SK-N-SH (cell line): Measurements from ENCODE around the gene SIDT1. TPM values are rescaled to one million over a fixed set of nuclear protein-coding genes. Genes with fewer than 3 reads are reported as not detected.
A peak's percentile ranks its signal among the peaks of the same experiment; 100 is the strongest.

Experiments used
- CTCF ChIA-PET: fragments of 300-600, 350-600 bp; formaldehyde crosslinking; extraction: SDS; loops from one replicate; lab custom pipeline; 2021; lab: Yijun Ruan, JAX
- POLR2A ChIA-PET: fragments of 350-600 bp; sonication (Branson Sonifier 250); formaldehyde crosslinking; extraction: SDS; loops from one replicate; lab custom pipeline; 2020; ENCODE audit warnings: antibody characterized with exemption, inconsistent platforms; lab: Yijun Ruan, JAX
- DNase-seq: peaks from one replicate; pipeline ENCODE4 v3.0.0; 2012
- H2AFZ ChIP-seq: fragments of 200-600 bp; sonication (generic); 2 replicates; pipeline ENCODE4 v1.8.1; 2016; ENCODE audit warnings: antibody characterized with exemption, mild to moderate bottlenecking, low read depth
- H3F3A ChIP-seq: fragments of 200-600 bp; sonication (generic); replicated peaks from 2 replicates; pipeline ENCODE3; 2016; ENCODE audit warnings: antibody characterized with exemption, mild to moderate bottlenecking; ENCODE audit not compliant: insufficient read depth
- H3K27ac ChIP-seq, 2 experiments: fragments of 200-500 bp in 1 of 2; fragments of 200-600 bp in 1 of 2; sonication (Bioruptor generic) in 1 of 2; sonication (generic), shearing (Covaris generic) in 1 of 2; 2 replicates each; pipeline versions ENCODE4 v1.5.1 to v1.6.1; 2014 to 2016; ENCODE audit warnings: low read depth in 2 of 2, inconsistent platforms in 1 of 2, low read length in 1 of 2, mild to moderate bottlenecking in 1 of 2, mixed read lengths in 1 of 2
- H3K27me3 ChIP-seq: fragments of 200-600 bp; sonication (generic), shearing (Covaris generic); 2 replicates; pipeline ENCODE4 v1.6.1; 2016; ENCODE audit warnings: mixed run types; ENCODE audit not compliant: insufficient read depth
- H3K36me3 ChIP-seq, 2 experiments: fragments of 200-500 bp in 1 of 2; fragments of 200-600 bp in 1 of 2; sonication (Bioruptor generic) in 1 of 2; sonication (generic) in 1 of 2; replicated peaks in 1 of 2; 2 replicates each; pipeline versions ENCODE3 to v1.5.1; 2014 to 2016; ENCODE audit warnings: low read length in 1 of 2, mild to moderate bottlenecking in 1 of 2; ENCODE audit not compliant: insufficient read depth in 2 of 2, control insufficient read depth in 1 of 2
- H3K4me1 ChIP-seq, 2 experiments: fragments of 200-500 bp in 1 of 2; fragments of 200-600 bp in 1 of 2; sonication (Bioruptor generic) in 1 of 2; sonication (generic), shearing (Covaris generic) in 1 of 2; 2 replicates each; pipeline versions ENCODE4 v1.5.1 to v1.6.1; 2014 to 2016; ENCODE audit warnings: low read depth in 1 of 2, low read length in 1 of 2, mixed run types in 1 of 2; ENCODE audit not compliant: insufficient read depth in 2 of 2, control insufficient read depth in 1 of 2
- H3K4me2 ChIP-seq: fragments of 200-600 bp; sonication (generic), shearing (Covaris generic); 2 replicates; pipeline ENCODE4 v1.6.1; 2017; ENCODE audit warnings: mixed run types
- H3K4me3 ChIP-seq, 2 experiments: fragments of 200-500 bp in 1 of 2; fragments of 200-600 bp in 1 of 2; sonication (Bioruptor generic) in 1 of 2; sonication (generic), shearing (Covaris generic) in 1 of 2; 2 replicates each; pipeline versions ENCODE4 v1.5.1 to v1.8.1; 2014 to 2016; ENCODE audit warnings: low read depth in 2 of 2, inconsistent platforms in 1 of 2, low read length in 1 of 2, mild to moderate bottlenecking in 1 of 2, mixed read lengths in 1 of 2, moderate library complexity in 1 of 2
- H3K79me2 ChIP-seq: fragments of 200-600 bp; sonication (generic); 2 replicates; pipeline ENCODE4 v1.8.1; 2017; ENCODE audit warnings: mild to moderate bottlenecking; ENCODE audit not compliant: insufficient read depth
- H3K9ac ChIP-seq: fragments of 200-600 bp; sonication (generic); 2 replicates; pipeline ENCODE4 v1.6.1; 2017; ENCODE audit warnings: mixed run types
- H3K9me2 ChIP-seq: fragments of 200-600 bp; sonication (generic); 2 replicates; pipeline ENCODE4 v1.6.1; 2017; ENCODE audit warnings: mixed run types
- H3K9me3 ChIP-seq: fragments of 200-600 bp; sonication (generic); 2 replicates; pipeline ENCODE4 v1.6.1; 2017; ENCODE audit warnings: mixed run types, mild to moderate bottlenecking, moderate library complexity
- H4K20me1 ChIP-seq: fragments of 200-600 bp; sonication (generic); 2 replicates; pipeline ENCODE4 v1.6.1; 2017; ENCODE audit warnings: mild to moderate bottlenecking, mixed run types; ENCODE audit not compliant: insufficient read depth
- ELF1 ChIP-seq: IDR thresholded peaks from 2 replicates; pipeline ENCODE4 v1.4.0; 2012
- EP300 ChIP-seq, 2 experiments: IDR thresholded peaks; 2 replicates each; pipeline versions ENCODE4 v1.4.0 to v1.6.1; 2012; ENCODE audit warnings: borderline replicate concordance in 1 of 2, low read depth in 1 of 2, low read length in 1 of 2
- FOXJ3 ChIP-seq: sonication (generic); formaldehyde crosslinking; IDR thresholded peaks from 2 replicates; pipeline ENCODE4 v1.5.1; 2020; ENCODE audit warnings: mild to moderate bottlenecking, missing genetic modification reagents
- GABPA ChIP-seq: IDR thresholded peaks from 2 replicates; pipeline ENCODE4 v1.4.0; 2012; ENCODE audit warnings: low read depth, mild to moderate bottlenecking
- JUND ChIP-seq: IDR thresholded peaks from 2 replicates; pipeline ENCODE4 v1.4.0; 2012
- MEF2A ChIP-seq: IDR thresholded peaks from 2 replicates; pipeline ENCODE4 v1.4.0; 2012; ENCODE audit warnings: low read depth, borderline replicate concordance
- POLR2AphosphoS5 ChIP-seq: IDR thresholded peaks from 2 replicates; pipeline ENCODE4 v1.6.1; 2012; ENCODE audit warnings: low read depth, low read length
- RAD21 ChIP-seq: IDR thresholded peaks from 2 replicates; pipeline ENCODE4 v1.6.1; 2012; ENCODE audit warnings: mild to moderate bottlenecking, low read length
- TCF12 ChIP-seq: IDR thresholded peaks from 2 replicates; pipeline ENCODE4 v1.4.0; 2012
- WGBS: methylation state at CpG from one replicate; pipeline ENCODE4 v1.1.6; 2017; ENCODE audit warnings: low lambda C conversion rate; 5-methylcytosine and 5-hydroxymethylcytosine counted together
- polyA plus RNA-seq, 3 experiments: library from polyadenylated mRNA; depleted of rRNA; stranded (reverse); fragments of >200 nt; gene quantifications; 2 replicates each; pipeline ENCODE4 v1.2.3, GENCODE V29; 2012
- TF ChIP-seq, protein P1 (sequence below): fragments of 200-600 bp; sonication (generic); IDR thresholded peaks from 2 replicates; pipeline ENCODE4 v1.6.1; 2017; ENCODE audit warnings: antibody characterized with exemption, mild to moderate bottlenecking, moderate library complexity
- TF ChIP-seq, protein P2 (sequence below): fragments of 150-350 bp; IDR thresholded peaks from 2 replicates; pipeline ENCODE4 v1.6.1; 2017; ENCODE audit warnings: antibody characterized with exemption, low read length, low read depth, borderline replicate concordance
- TF ChIP-seq, protein P3 (sequence below): IDR thresholded peaks from 2 replicates; pipeline ENCODE4 v1.4.0; 2012; ENCODE audit warnings: low read depth

Gene SIDT1
- polyA plus RNA-seq, 1 of the 3 experiments (the other 2 are of a cell fraction) = 0.02 TPM

GRCh38 chr3:113535898-113536297 lies 3.5 kb downstream of the SIDT1 start:
- no peaks in the 10 kb centered on the region for H3K79me2 ChIP-seq
- H4K20me1 ChIP-seq = no peaks in the 10 kb centered on the region
- peaks cover 0 to 11% of the 10 kb centered on the region in 2 experiments; a peak in 2 of 4 replicates for H3K4me1 ChIP-seq
- WGBS = 81% methylated on average over 5 of the region's 5 CpGs
- no peak overlapping the region for H3K4me2 ChIP-seq
- H3K9me2 ChIP-seq = no peaks in the 10 kb centered on the region
- H3K27ac ChIP-seq = no peak overlapping the region
- peak; percentile 23 for DNase-seq
- H2AFZ ChIP-seq = no peak overlapping the region
- TF ChIP-seq, protein P1, sequence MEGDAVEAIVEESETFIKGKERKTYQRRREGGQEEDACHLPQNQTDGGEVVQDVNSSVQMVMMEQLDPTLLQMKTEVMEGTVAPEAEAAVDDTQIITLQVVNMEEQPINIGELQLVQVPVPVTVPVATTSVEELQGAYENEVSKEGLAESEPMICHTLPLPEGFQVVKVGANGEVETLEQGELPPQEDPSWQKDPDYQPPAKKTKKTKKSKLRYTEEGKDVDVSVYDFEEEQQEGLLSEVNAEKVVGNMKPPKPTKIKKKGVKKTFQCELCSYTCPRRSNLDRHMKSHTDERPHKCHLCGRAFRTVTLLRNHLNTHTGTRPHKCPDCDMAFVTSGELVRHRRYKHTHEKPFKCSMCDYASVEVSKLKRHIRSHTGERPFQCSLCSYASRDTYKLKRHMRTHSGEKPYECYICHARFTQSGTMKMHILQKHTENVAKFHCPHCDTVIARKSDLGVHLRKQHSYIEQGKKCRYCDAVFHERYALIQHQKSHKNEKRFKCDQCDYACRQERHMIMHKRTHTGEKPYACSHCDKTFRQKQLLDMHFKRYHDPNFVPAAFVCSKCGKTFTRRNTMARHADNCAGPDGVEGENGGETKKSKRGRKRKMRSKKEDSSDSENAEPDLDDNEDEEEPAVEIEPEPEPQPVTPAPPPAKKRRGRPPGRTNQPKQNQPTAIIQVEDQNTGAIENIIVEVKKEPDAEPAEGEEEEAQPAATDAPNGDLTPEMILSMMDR = peak; percentile 27; the same call in 1 of the 2 replicates
- TF ChIP-seq FOXJ3 (CRISPR knock-in tag) = no peak
- peaks cover 34% of the 10 kb centered on the region for H3K27me3 ChIP-seq
- ChIA-PET CTCF (interaction anchor here (1.0 to 2.0 kb wide), 4 partner anchors 11 to 42 kb away, joined by 3 to 6 read pairs (median 4); partner anchors contain the start of gene SPICE1), POLR2A (no interaction called here)
- H3K36me3 ChIP-seq = no peaks in the 10 kb centered on the region
- H3F3A ChIP-seq = peaks cover 6% of the 10 kb centered on the region
- no peak overlapping the region for H3K4me3 ChIP-seq
- H3K9me3 ChIP-seq = no peaks in the 10 kb centered on the region
- H3K9ac ChIP-seq = no peak overlapping the region

DNA sequence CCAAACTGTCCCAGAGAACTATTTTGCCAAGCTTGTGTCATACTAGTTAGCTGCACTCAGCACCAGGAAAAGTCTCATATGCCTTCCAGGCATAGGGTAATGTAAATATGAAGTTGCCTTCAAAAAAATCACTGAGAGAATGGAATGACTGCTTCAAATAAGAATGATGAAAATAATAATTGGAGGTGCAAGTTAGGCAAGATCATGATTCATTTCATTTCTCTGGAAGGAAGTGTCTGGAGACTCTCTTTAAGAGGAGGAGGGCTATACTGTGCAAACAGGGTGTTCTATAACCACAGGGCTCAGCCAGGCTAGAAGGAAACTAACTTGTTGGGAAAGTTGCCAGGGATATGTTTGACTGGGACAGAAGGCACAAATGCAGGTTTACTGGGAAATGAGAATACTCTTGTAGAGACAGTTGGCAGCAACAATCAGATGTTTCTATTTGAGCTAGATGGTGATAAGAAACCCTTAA lies 4.3 kb downstream of the SIDT1 start:
- Histone ChIP-seq H3F3A (peaks cover 6% of the 10 kb centered on the region), H3K4me3 (no peak overlapping the region), H3K9me3 (no peaks in the 10 kb centered on the region), H3K9ac (no peak overlapping the region), H3K79me2 (no peaks in the 10 kb centered on the region), H3K4me1 (peaks cover 0 to 11% of the 10 kb centered on the region in 2 experiments; a peak in 2 of 4 replicates), H4K20me1 (no peaks in the 10 kb centered on the region), H2AFZ (no peak overlapping the region), H3K4me2 (no peak overlapping the region), H3K36me3 (no peaks in the 10 kb centered on the region), H3K27me3 (peaks cover 26% of the 10 kb centered on the region), H3K9me2 (no peaks in the 10 kb centered on the region), H3K27ac (no peak overlapping the region)
- ChIA-PET CTCF (interaction anchor here (1.0 to 2.0 kb wide), 6 partner anchors 11 to 43 kb away, joined by 3 to 6 read pairs (median 3); partner anchors contain the start of gene SPICE1), POLR2A (no interaction called here)
- TF ChIP-seq TCF12 (no peak), EP300 (IDR thresholded peaks at IDR 0.05; ENCODE audit: borderline replicate concordance in 1 of 2, low read depth in 1 of 2, low read length in 1 of 2) (no peak), ELF1 (no peak), GABPA (no peak), MEF2A (no peak), JUND (no peak), RAD21 (no peak), POLR2AphosphoS5 (no peak)
- TF ChIP-seq, protein P2, sequence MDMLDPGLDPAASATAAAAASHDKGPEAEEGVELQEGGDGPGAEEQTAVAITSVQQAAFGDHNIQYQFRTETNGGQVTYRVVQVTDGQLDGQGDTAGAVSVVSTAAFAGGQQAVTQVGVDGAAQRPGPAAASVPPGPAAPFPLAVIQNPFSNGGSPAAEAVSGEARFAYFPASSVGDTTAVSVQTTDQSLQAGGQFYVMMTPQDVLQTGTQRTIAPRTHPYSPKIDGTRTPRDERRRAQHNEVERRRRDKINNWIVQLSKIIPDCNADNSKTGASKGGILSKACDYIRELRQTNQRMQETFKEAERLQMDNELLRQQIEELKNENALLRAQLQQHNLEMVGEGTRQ = no peak
- TF ChIP-seq, protein P3, sequence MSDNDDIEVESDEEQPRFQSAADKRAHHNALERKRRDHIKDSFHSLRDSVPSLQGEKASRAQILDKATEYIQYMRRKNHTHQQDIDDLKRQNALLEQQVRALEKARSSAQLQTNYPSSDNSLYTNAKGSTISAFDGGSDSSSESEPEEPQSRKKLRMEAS = no peak
- DNase-seq = no peak
